ENCODE results near the gene STX17. TPM values are rescaled to one million over a fixed set of nuclear protein-coding genes. Genes with fewer than 3 reads are reported as not detected.

STX17 gene
- total and polyA plus RNA-seq, 2 of the 13 experiments (the other 11 are each of a cell fraction or from before 2014, with no cell fraction given), result 8.3 to 25.7 TPM

GRCh38 chr9:99947395-99947794 is 40.9 kb downstream of the STX17 start:
- in situ Hi-C loops (cut with HindIII; ENCODE audit: extremely low pct_ligation_motif_present, low pct_unique_long_range_greater_than_20kb), result no loop called here
- Histone ChIP-seq H3K27me3 (ENCODE audit: control insufficient read depth in 1 of 2, insufficient read depth in 2 of 2, low read length in 2 of 2) (no peaks in the 10 kb centered on the region), H3K36me3 (replicated peaks in 1 of 2; ENCODE audit: control insufficient read depth in 1 of 2, insufficient read depth in 2 of 2, low read length in 2 of 2) (peaks cover 0 to 7% of the 10 kb centered on the region in 2 experiments; a peak in 2 of 5 replicates), H3K9ac (ENCODE audit: insufficient read depth, low read depth, low read length) (no peak overlapping the region), H3K79me2 (ENCODE audit: insufficient read depth, low read length) (no peaks in the 10 kb centered on the region), H3K27ac (ENCODE audit: extremely low read length, insufficient read depth, low read length) (no peak overlapping the region), H4K20me1 (ENCODE audit: insufficient read depth, low read length) (no peaks in the 10 kb centered on the region), H2AFZ (ENCODE audit: low read length) (no peak overlapping the region), H3K9me3 (ENCODE audit: low read length) (no peaks in the 10 kb centered on the region), H3K4me2 (ENCODE audit: low read depth, low read length) (no peak overlapping the region), H3K4me1 (ENCODE audit: insufficient read depth, low read length) (no peaks in the 10 kb centered on the region), H3K4me3 (replicated peaks in 1 of 3; ENCODE audit: insufficient read depth in 1 of 3, low read depth in 2 of 3, low read length in 3 of 3) (no peak overlapping the region)
- ATAC-seq (no peak), FAIRE-seq (no peak), DNase-seq (ENCODE audit: low spot score) (no peak)
- BruUV-seq (replicated peaks), result no TSS peak
- WGBS (ENCODE audit: low lambda C conversion rate), result 86% methylated on average over 3 of the region's 3 CpGs
- intact Hi-C loops (cut with micrococcal nuclease; ENCODE audit: unreplicated experiment), result no loop called here
- ChIA-PET POLR2A (no interaction called here), CTCF (ENCODE audit: low intra/inter-chr PET ratio, low total read pairs) (no interaction called here)
- TF ChIP-seq DMAP1 (CRISPR knock-in tag; IDR thresholded peaks at IDR 0.05) (no peak), RORA (CRISPR knock-in tag; IDR thresholded peaks at IDR 0.05) (no peak), PRDM15 (CRISPR knock-in tag; IDR thresholded peaks at IDR 0.05) (no peak), ZNF34 (CRISPR knock-in tag; IDR thresholded peaks at IDR 0.05; ENCODE audit: borderline replicate concordance) (no peak), ZNF589 (CRISPR knock-in tag; conservative IDR thresholded peaks at IDR 0.05) (no peak), KDM2A (CRISPR knock-in tag; IDR thresholded peaks at IDR 0.05; ENCODE audit: borderline replicate concordance, low read depth) (no peak), GTF2F1 (IDR thresholded peaks at IDR 0.05; ENCODE audit: low read length) (no peak)

Measured in HepG2 (cell line).